Measurements from ENCODE around the gene M6PR. TPM values are rescaled to one million over a fixed set of nuclear protein-coding genes. Genes with fewer than 3 reads are reported as not detected.

M6PR gene
- 161 and 175 TPM in 2 replicates for total RNA-seq

DNA sequence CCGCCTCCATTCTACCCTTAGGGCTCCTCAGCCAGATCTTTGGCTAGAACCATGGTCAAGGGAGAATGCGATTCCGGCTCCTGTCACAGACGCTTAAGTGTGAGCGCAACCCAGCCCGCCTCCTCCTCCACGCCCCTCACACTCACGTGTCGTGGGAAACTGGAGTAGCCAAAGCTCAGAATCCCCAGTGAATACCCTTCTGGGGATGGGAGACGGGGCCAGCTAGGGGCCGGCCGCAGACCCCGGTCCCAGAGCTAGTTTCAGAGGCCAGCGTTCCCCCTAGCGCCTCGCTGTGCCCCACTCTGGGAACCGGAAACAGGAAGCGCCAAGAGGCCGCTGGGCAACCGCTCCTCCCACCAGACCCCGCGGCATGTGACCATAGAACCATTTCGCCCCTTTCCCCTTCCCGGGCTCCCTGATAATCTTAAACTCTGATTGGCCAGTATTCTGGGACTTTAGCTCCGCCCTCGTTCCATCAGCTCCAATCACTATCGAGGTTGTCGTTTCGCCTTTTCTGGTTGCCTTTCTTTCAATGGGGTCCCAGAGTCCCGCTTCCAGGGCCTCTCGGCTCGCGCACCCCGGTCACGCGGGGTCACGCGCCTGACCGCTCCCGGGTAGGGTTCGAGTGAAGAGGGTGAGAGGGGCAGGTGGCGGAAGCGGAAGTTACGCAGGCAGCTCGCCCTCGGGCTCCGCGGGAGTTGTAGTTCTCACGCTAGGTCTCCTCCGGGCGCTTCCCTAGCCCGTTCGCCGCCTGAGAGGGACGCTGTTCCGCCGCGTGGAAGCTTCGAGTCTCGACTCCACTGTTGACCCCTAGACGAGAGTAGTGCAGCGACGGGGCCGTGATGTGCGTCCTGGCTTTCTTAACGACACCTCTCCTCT, at the start of gene M6PR:
TSS of gene M6PR (minus strand) at position 304 of the 879 bp plus-strand sequence. CDS start 3,241 bp downstream, outside the sequence.
- intact Hi-C loops (cut with micrococcal nuclease), result loop anchor here (1.0 to 10.0 kb wide), 7 partner anchors 34 to 1773 kb away; partner anchors contain the start of gene YBX3
- no peaks in the 10 kb centered on the region for H3K27me3 Mint-ChIP-seq (ENCODE audit: low read depth)
- DNase-seq (ENCODE audit: low spot score), result peak; percentile 91
- H3K36me3 Mint-ChIP-seq (ENCODE audit: low read depth), result peaks cover 56% of the 10 kb centered on the region
- peak within 1 kb of the TSS; percentile 100 for H3K4me3 Mint-ChIP-seq (ENCODE audit: low read depth)
- H3K9me3 Mint-ChIP-seq, result peaks cover 21% of the 10 kb centered on the region
- H3K4me1 Mint-ChIP-seq (ENCODE audit: low read depth), result peaks cover 59% of the 10 kb centered on the region
- H3K27ac Mint-ChIP-seq, result peak within 1 kb of the TSS; percentile 94

DNA sequence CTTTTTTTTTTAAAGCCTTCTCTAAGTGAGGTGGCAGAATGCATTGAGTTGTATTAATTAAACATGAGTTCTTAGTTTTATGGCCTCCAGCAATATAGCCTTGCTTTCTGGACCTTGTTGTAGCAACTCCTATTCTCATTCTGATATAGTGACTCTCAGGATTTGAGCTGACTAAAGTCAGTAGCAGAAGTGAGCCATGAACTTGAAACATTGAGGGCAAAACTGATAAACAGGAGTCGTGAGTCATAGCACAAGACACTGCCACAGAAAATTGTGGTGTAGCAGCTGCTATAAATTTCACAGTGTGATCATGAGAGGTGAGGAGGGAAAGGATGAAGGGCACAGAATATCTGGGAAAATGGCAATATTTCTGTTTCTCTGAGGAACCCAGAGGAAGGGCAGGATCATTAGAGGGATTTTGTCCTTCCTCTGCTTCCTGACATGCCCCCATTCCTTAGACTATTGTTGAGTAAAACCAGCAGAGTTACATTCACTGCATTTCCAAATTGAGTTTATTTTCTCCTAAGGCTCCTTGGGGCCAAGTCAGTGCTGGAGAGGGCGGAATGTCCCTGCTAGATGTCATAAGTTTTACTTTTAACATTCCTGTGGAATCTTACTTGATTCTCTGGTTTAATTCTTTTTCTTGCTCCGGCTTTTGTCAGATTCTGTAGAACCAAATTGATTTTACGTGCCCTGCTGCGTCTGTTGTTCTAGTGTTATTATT, 47.4 kb upstream of the M6PR start:
- Mint-ChIP-seq H3K4me3 (ENCODE audit: low read depth) (no peak overlapping the region), H3K9me3 (no peaks in the 10 kb centered on the region), H3K27ac (no peak overlapping the region), H3K36me3 (ENCODE audit: low read depth) (peaks cover 3% of the 10 kb centered on the region), H3K4me1 (ENCODE audit: low read depth) (peaks cover 25% of the 10 kb centered on the region), H3K27me3 (ENCODE audit: low read depth) (peaks cover 34% of the 10 kb centered on the region)
- intact Hi-C loops (cut with micrococcal nuclease), result loop anchor here (1.0 to 2.0 kb wide), 5 partner anchors 14 to 247 kb away; no protein-coding TSS in a partner anchor
- no peak for DNase-seq (ENCODE audit: low spot score)

DNA sequence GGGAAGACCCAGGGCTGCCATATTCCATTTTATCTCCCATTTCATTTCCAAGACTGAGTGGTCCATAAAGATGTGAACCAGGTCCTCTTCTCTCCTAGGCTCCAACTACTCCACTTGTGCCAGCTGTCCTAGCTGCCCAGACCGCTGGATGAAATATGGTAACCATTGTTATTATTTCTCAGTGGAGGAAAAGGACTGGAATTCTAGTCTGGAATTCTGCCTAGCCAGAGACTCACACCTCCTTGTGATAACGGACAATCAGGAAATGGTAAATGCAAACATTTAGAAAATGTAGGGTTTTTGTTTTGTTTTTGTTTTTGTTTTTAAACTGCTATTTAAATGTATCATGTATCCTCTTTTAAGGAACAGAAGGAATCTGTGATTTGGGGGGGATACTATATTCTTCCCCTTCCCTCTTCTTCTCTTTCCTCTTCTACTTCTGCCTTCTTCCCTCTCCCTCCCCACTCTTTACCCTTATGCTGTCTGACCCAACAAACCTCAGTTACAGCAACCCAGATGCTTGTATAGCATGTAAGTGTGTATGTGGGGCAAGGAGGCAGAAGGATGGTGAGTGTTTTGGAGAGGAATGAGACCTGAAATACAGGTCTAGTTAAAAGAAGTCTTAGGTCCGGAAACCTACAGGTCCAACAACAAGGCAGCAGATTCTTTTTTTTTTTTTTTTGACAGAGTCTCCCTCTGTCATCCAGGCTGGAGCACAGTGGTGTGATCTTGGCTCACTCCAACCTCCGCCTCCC, 45.8 kb upstream of the M6PR start:
- Mint-ChIP-seq H3K36me3 (ENCODE audit: low read depth) (peaks cover 3% of the 10 kb centered on the region), H3K9me3 (no peaks in the 10 kb centered on the region), H3K4me3 (ENCODE audit: low read depth) (no peak overlapping the region), H3K27ac (no peak overlapping the region), H3K4me1 (ENCODE audit: low read depth) (peaks cover 28% of the 10 kb centered on the region), H3K27me3 (ENCODE audit: low read depth) (peaks cover 26% of the 10 kb centered on the region)
- no peak for DNase-seq (ENCODE audit: low spot score)
- intact Hi-C loops (cut with micrococcal nuclease), result no loop called here

DNA sequence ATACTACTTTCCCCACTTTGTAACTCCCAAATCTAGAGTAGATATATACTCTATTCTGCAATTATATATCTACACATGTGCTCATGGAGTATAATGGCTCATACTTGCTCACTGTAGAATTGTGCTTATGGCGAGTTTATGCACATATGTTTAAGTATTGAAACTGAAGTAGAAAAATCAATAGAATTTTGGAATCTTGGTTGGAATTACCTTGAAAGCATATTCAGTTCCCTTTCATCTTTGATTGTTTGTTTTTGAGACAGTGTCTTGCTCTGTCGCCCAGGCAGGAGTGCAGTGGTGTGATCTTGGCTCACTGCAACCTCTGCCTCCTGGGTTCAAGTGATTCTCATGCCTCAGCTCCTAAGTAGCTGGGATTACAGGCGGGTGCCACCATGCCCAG, 44.4 kb upstream of the M6PR start:
- no peaks in the 10 kb centered on the region for H3K9me3 Mint-ChIP-seq
- H3K27me3 Mint-ChIP-seq (ENCODE audit: low read depth), result peaks cover 18% of the 10 kb centered on the region
- intact Hi-C loops (cut with micrococcal nuclease), result no loop called here
- H3K4me3 Mint-ChIP-seq (ENCODE audit: low read depth), result no peak overlapping the region
- H3K36me3 Mint-ChIP-seq (ENCODE audit: low read depth), result no peaks in the 10 kb centered on the region
- no peak overlapping the region for H3K27ac Mint-ChIP-seq
- DNase-seq (ENCODE audit: low spot score), result no peak
- H3K4me1 Mint-ChIP-seq (ENCODE audit: low read depth), result peaks cover 31% of the 10 kb centered on the region

DNA sequence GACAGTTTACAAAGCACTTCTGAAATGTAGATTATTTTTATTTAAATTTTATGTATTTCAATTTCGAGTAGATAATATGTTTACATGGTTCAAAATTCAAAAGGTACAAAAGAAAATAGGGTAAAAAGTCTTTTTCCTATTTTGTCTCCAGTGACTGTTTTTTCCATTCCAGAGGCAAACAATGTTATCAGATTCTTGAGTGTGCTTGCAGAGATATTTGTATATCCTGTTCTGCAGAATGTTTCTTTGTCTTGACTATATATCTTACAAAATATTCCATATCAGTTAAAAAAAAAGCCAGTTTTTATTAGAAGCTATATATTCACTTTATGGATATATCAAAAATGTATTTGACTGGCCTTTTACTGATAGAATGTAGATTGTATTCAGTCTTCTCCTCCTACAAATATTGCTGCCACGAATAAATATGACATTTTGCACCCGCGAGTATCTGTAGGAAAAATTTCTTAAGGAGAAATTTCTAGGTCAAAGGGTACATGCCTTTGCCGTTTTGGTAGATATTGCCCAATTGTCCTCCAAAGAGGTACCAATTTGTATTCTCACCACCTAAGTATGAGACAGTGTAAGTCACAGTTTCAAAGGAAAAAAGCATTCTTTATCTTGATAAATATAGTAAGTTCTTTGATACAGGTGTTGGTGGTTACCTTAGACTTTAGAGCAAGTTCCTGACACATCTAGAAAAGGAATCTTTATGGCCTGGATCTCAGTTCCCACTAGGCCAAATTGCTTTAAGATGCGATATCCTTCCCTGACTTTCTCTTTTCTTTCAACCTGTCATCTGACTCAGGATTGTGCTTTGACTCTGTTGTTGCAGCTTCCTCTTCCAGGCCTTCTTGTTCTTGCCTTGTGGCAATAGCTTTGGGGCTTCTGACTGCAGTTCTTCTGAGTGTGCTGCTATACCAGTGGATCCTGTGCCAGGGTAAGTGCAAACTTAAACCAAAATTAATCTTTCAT, 42.2 kb upstream of the M6PR start:
- Mint-ChIP-seq H3K36me3 (ENCODE audit: low read depth) (no peaks in the 10 kb centered on the region), H3K4me1 (ENCODE audit: low read depth) (peaks cover 40% of the 10 kb centered on the region), H3K9me3 (no peaks in the 10 kb centered on the region), H3K27ac (no peak overlapping the region), H3K27me3 (ENCODE audit: low read depth) (peaks cover 17% of the 10 kb centered on the region), H3K4me3 (ENCODE audit: low read depth) (no peak overlapping the region)
- no peak for DNase-seq (ENCODE audit: low spot score)
- intact Hi-C loops (cut with micrococcal nuclease), result no loop called here

DNA sequence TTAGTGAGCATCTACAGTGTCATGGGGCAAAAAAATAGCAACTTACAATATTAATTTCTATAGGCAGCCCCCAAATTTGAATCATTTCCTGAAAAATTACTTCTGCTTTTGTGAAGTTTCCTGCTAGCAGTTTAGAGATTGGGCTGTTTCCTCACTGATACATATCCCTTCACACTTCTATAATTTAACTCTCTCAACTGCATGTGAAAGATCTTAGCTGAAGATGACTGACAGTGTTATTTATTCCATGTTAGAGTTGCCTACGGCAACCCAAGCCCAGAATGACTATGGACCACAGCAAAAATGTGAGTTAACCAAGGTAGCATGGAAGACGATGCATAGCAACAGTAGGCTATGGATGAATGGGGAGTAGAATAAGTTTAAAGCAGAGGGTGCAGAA, 40.0 kb upstream of the M6PR start, which contains the start of gene KLRG1:
TSS of gene KLRG1 (plus strand) at position 134 of the 400 bp plus-strand sequence. CDS start at position 224, 90 bp downstream.
- DNase-seq (ENCODE audit: low spot score), result no peak
- intact Hi-C loops (cut with micrococcal nuclease), result loop anchor here (2.0 kb wide), 1 partner anchor 35 kb away; no protein-coding TSS in a partner anchor
- H3K36me3 Mint-ChIP-seq (ENCODE audit: low read depth), result no peaks in the 10 kb centered on the region
- no peaks in the 10 kb centered on the region for H3K9me3 Mint-ChIP-seq
- no peak within 1 kb of the TSS for H3K4me3 Mint-ChIP-seq (ENCODE audit: low read depth)
- H3K4me1 Mint-ChIP-seq (ENCODE audit: low read depth), result peaks cover 34% of the 10 kb centered on the region
- H3K27me3 Mint-ChIP-seq (ENCODE audit: low read depth), result peaks cover 7% of the 10 kb centered on the region
- H3K27ac Mint-ChIP-seq, result no peak within 1 kb of the TSS

DNA sequence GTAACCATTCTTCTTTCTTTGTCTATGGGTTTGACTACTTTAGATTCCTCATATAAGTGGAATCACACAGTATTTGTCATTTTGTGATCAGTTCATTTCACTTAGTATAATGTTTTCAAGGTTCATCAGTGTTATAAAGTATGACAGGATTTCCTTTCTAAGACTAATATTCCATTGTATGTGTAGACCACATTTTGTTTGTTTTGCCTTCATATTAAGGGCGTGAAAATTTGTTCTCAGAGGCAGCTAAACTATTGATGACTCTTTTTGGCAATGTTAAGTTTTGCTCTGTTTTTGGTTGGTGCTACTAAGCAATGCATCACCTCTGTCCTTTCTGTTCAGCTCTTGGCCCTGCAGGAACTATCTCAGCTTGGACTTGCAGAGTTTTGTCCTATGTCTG, 38.2 kb upstream of the M6PR start:
- Mint-ChIP-seq H3K4me3 (ENCODE audit: low read depth) (no peak overlapping the region), H3K9me3 (no peaks in the 10 kb centered on the region), H3K27ac (no peak overlapping the region), H3K27me3 (ENCODE audit: low read depth) (peaks cover 4% of the 10 kb centered on the region), H3K36me3 (ENCODE audit: low read depth) (no peaks in the 10 kb centered on the region), H3K4me1 (ENCODE audit: low read depth) (peaks cover 34% of the 10 kb centered on the region)
- intact Hi-C loops (cut with micrococcal nuclease), result loop anchor here (2.0 kb wide), 1 partner anchor 37 kb away; no protein-coding TSS in a partner anchor
- DNase-seq (ENCODE audit: low spot score), result no peak

DNA sequence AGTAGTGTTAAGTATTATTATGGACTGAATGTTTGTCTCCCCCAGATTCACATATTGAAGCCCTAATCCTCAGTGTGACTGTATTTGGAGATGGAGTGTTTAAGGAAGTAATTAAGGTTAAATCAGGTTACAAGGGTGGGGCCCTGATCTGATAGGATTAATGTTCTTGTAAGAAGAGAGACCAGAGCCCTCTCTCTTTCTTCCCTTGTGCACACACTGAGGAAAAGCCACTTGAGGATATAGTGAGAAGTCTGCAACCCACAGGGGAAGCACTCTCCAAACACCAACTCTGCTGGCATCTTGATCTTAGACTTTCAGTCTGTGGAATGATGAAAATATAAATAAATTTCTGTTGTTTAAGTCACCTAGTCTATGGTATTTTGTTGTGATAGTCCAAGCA, 37.7 kb upstream of the M6PR start:
- intact Hi-C loops (cut with micrococcal nuclease), result no loop called here
- DNase-seq (ENCODE audit: low spot score), result no peak
- Mint-ChIP-seq H3K4me1 (ENCODE audit: low read depth) (peaks cover 32% of the 10 kb centered on the region), H3K27ac (no peak overlapping the region), H3K4me3 (ENCODE audit: low read depth) (no peak overlapping the region), H3K9me3 (no peaks in the 10 kb centered on the region), H3K36me3 (ENCODE audit: low read depth) (no peaks in the 10 kb centered on the region), H3K27me3 (ENCODE audit: low read depth) (peaks cover 4% of the 10 kb centered on the region)

DNA sequence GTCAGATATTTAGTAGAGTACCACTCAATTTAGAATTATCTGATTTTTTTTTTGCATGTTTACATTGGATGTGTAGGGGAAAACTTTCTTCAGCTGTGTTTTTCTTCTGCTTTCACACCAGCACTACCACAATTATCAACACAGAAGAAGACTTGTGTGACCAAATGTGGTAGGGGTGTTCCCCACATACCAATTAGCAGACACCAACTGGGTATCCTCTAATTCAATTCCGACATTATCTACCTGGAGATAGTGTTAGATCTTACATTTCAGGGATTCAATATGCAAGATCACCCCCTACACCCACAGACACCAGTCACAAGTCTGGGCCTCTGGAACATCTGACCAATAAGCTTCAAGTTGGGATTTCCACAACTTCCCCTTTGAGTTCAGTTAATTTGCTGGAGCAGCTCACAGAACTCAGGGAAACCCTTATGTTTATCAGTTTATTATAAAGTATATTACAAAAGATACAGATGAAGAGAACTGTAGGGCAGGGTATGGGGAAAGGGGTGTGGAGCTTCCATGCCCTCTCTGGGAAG, 35.8 kb upstream of the M6PR start:
- Mint-ChIP-seq H3K4me1 (ENCODE audit: low read depth) (peaks cover 27% of the 10 kb centered on the region), H3K27ac (no peak overlapping the region), H3K27me3 (ENCODE audit: low read depth) (peaks cover 6% of the 10 kb centered on the region), H3K36me3 (ENCODE audit: low read depth) (peaks cover under 1% of the 10 kb centered on the region), H3K9me3 (peaks cover 3% of the 10 kb centered on the region), H3K4me3 (ENCODE audit: low read depth) (no peak overlapping the region)
- intact Hi-C loops (cut with micrococcal nuclease), result no loop called here
- no peak for DNase-seq (ENCODE audit: low spot score)

DNA sequence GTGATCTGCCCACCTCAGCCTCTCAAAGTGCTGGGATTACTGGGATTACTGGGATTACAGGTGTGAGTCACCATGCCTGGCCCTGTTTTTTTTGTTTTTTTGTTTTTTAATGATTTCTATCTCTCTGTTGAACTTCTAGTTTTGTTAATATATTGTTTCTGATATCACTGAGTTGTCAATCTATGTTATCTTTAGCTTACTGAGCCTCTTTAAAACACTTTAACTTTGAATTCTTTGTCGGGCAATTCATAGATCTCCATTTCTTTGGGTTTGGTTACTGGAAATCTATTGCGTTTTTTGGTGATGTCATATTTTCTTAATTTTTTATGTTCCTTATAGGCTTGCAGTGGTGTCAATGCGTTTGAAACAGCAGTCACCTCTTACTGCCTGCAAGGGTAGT, 30.7 kb upstream of the M6PR start:
- Mint-ChIP-seq H3K27me3 (ENCODE audit: low read depth) (peaks cover 2% of the 10 kb centered on the region), H3K27ac (no peak overlapping the region)

DNA sequence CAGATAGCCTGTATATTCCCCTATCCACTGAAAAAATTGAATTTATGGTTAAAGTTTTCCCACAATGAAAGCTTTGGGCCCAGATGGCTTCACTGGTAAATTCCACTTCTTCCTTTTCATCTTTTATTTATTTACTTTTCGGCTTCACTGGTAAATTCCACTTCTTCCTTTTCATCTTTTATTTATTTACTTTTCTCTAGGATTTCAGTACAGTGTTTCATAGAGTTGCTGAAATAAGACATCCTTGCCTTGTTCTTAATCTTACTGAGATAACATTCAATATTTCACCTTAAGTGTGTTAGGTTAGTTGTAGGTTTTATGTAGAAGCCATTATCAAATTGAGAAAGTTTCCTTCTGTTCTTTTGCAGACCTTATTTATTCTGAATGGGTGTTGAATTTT, 21.0 kb upstream of the M6PR start:
- H3K4me3 Mint-ChIP-seq (ENCODE audit: low read depth), result no peak overlapping the region
- peaks cover 11% of the 10 kb centered on the region for H3K36me3 Mint-ChIP-seq (ENCODE audit: low read depth)
- H3K27ac Mint-ChIP-seq, result no peak overlapping the region
- DNase-seq (ENCODE audit: low spot score), result no peak
- intact Hi-C loops (cut with micrococcal nuclease), result no loop called here
- H3K4me1 Mint-ChIP-seq (ENCODE audit: low read depth), result no peaks in the 10 kb centered on the region
- no peaks in the 10 kb centered on the region for H3K27me3 Mint-ChIP-seq (ENCODE audit: low read depth)
- H3K9me3 Mint-ChIP-seq, result peaks cover 43% of the 10 kb centered on the region

More for the DNA sequence above, 30.7 kb upstream of the M6PR start:
- peaks cover 31% of the 10 kb centered on the region for H3K9me3 Mint-ChIP-seq
- no peak for DNase-seq (ENCODE audit: low spot score)
- no peaks in the 10 kb centered on the region for H3K4me1 Mint-ChIP-seq (ENCODE audit: low read depth)
- H3K4me3 Mint-ChIP-seq (ENCODE audit: low read depth), result no peak overlapping the region
- intact Hi-C loops (cut with micrococcal nuclease), result no loop called here
- H3K36me3 Mint-ChIP-seq (ENCODE audit: low read depth), result peaks cover 10% of the 10 kb centered on the region

All from activated T-helper 2 cell treated with anti-CD3 and anti-CD28 coated beads, Interferon-gamma antibody, Interleukin-2, Interleukin-4, amounts not matched to agents 10 μg/mL and 5 μg/mL and 100 μg/mL, durations not matched to agents 14 hours and 24 hours and 36 hours (primary cell).